GM23338 (cell line): Measurements from ENCODE around the gene PARP11.

ENCODE experiments used
- EZH2 ChIP-seq: fragments of 200-600 bp; sonication (generic); IDR thresholded peaks from one replicate; pipeline ENCODE4 v1.8.0; 2017; ENCODE audit warnings: antibody characterized with exemption, mild to moderate bottlenecking, low read depth; ENCODE audit not compliant: unreplicated experiment
- JUNB ChIP-seq: IDR thresholded peaks from one replicate; pipeline ENCODE4 v1.6.1; 2016; ENCODE audit warnings: antibody characterized with exemption; ENCODE audit not compliant: unreplicated experiment
- POLR2AphosphoS5 ChIP-seq: IDR thresholded peaks from 2 replicates; pipeline ENCODE4 v1.6.1; 2016; ENCODE audit warnings: antibody characterized with exemption, low read depth
- TF ChIP-seq, protein P1 (sequence below): IDR thresholded peaks from one replicate; pipeline ENCODE4 v1.6.1; 2018; ENCODE audit warnings: antibody characterized with exemption; ENCODE audit not compliant: unreplicated experiment
- TF ChIP-seq, protein P2 (sequence below), 2 experiments: fragments of 200-600 bp in 1 of 2; sonication (generic) in 1 of 2; conservative IDR thresholded peaks; 2 replicates each; pipeline versions ENCODE4 v1.5.1 to v1.6.1; 2016 to 2017; ENCODE audit warnings: antibody characterized with exemption in 2 of 2, low read depth in 2 of 2, mild to moderate bottlenecking in 2 of 2, moderate library complexity in 1 of 2

DNA sequence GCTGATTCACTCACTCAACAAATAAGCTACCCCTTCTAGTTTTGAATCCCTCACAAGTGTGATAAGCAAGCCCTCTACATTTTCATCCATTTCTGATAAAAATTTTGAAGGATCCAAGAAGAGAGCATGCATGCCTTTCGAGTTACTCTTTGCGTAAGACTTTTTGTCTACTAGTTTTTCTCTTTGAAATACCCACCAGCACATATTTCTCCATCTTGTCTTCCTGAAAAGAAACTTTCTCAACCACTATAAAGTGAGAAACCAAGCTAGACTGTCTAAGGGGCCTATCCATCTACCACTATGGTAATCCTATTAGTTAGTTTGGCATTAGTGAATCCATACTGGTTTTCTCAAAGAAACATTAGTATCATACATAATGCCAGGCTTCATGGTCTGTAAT is 56.9 kb downstream of the PARP11 start:
- TF ChIP-seq, protein P1, sequence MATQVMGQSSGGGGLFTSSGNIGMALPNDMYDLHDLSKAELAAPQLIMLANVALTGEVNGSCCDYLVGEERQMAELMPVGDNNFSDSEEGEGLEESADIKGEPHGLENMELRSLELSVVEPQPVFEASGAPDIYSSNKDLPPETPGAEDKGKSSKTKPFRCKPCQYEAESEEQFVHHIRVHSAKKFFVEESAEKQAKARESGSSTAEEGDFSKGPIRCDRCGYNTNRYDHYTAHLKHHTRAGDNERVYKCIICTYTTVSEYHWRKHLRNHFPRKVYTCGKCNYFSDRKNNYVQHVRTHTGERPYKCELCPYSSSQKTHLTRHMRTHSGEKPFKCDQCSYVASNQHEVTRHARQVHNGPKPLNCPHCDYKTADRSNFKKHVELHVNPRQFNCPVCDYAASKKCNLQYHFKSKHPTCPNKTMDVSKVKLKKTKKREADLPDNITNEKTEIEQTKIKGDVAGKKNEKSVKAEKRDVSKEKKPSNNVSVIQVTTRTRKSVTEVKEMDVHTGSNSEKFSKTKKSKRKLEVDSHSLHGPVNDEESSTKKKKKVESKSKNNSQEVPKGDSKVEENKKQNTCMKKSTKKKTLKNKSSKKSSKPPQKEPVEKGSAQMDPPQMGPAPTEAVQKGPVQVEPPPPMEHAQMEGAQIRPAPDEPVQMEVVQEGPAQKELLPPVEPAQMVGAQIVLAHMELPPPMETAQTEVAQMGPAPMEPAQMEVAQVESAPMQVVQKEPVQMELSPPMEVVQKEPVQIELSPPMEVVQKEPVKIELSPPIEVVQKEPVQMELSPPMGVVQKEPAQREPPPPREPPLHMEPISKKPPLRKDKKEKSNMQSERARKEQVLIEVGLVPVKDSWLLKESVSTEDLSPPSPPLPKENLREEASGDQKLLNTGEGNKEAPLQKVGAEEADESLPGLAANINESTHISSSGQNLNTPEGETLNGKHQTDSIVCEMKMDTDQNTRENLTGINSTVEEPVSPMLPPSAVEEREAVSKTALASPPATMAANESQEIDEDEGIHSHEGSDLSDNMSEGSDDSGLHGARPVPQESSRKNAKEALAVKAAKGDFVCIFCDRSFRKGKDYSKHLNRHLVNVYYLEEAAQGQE = no peak
- no peak for TF ChIP-seq POLR2AphosphoS5
- TF ChIP-seq, protein P2, sequence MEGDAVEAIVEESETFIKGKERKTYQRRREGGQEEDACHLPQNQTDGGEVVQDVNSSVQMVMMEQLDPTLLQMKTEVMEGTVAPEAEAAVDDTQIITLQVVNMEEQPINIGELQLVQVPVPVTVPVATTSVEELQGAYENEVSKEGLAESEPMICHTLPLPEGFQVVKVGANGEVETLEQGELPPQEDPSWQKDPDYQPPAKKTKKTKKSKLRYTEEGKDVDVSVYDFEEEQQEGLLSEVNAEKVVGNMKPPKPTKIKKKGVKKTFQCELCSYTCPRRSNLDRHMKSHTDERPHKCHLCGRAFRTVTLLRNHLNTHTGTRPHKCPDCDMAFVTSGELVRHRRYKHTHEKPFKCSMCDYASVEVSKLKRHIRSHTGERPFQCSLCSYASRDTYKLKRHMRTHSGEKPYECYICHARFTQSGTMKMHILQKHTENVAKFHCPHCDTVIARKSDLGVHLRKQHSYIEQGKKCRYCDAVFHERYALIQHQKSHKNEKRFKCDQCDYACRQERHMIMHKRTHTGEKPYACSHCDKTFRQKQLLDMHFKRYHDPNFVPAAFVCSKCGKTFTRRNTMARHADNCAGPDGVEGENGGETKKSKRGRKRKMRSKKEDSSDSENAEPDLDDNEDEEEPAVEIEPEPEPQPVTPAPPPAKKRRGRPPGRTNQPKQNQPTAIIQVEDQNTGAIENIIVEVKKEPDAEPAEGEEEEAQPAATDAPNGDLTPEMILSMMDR (conservative IDR thresholded peaks at IDR 0.05; ENCODE audit: low read depth in 2 of 2) = no peak
- no peak for TF ChIP-seq JUNB
- no peak for TF ChIP-seq EZH2
